ENCODE measurements around the gene ISOC2.

Gene ISOC2

GRCh38 chr19:55489711-55490477 lies 28.5 kb upstream of the ISOC2 start:
- no peak for DNase-seq

DNA sequence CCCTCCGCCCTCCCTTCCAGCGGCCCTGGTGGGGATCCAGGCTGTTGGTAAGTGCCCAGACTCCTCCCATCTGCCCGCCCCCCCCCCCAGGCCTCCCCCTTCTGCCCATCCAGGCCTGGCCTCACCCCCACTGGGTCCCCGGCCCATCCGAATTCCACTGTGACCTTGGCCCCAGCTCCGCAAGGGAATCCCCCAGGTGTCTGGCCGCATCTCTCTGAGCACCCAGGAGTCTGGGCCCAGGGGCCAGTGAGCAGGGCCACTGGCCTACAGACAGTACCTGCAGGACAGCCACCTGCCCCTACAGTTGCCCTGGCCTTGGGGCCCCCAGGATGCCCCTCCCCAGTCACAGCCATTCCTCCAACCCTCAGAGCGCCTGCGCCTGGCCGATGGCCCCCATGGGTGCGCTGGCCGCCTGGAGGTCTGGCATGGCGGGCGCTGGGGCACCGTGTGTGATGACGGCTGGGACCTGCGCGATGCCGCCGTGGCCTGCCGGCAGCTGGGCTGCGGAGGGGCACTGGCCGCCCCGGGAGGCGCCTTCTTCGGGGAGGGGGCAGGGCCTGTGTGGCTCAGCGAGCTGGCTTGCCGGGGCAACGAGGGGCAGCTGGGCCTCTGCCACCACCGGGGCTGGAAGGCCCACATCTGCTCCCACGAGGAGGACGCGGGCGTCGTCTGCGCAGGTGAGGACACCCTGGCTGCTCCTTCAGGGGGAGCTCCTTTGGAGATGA lies 27.7 kb upstream of the ISOC2 start:
- no peak for DNase-seq

DNA sequence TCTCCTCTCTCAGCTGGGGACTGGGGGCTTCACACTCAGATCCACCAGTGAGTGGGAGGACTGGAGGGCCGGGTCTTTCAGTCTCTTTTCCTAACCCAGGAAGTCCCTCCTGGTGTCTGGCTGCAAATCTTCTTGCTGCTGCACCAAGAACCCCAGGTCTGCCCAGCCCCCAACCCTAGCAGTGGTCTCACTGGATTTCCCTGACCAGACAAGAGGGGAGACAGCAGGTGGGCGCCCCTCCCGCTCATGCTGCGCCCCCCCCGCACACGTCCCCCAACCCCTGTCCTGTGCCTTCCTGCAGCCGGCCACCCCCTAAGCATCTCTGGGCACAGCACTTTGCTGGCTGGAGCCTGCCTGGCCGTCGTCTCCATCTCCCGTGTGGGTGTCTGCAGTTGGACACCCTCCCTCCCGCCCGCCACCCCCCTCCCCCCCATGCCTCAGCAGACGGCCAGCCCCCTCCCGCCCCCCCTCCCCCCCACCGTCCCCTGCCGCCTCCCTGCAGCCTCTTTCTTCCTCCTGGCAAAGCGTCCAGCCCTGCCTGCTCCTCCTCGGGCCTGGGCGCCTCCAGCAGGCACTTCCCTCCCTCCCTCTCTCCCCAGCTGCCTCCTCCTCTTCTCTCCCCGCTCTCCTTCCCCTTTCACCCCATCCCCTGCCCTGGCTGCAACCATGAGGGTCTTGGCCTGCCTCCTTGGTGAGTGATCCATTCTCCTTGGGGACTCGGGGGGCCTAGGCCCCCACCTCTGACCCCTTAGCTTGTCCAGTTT lies 26.7 kb upstream of the ISOC2 start, which contains the start of gene SSC5D:
Gene SSC5D, plus strand, starts transcription at position 513 of the 764 bp plus-strand sequence. Its CDS starts 154 bp downstream, at position 667.
- DNase-seq: peak; percentile 22

- DNase-seq: peak; percentile 93
These were observed 25.8 kb upstream of the ISOC2 start for GRCh38 chr19:55486971-55487923.

GRCh38 chr19:55486043-55486970 lies 24.9 kb upstream of the ISOC2 start:
- no peak for DNase-seq

- DNase-seq: no peak
These were observed 24.1 kb upstream of the ISOC2 start for GRCh38 chr19:55485439-55486011.

GRCh38 chr19:55484593-55485438 lies 23.4 kb upstream of the ISOC2 start, which contains the start of gene NAT14:
Gene NAT14 (plus strand): TSS chr19:55485188. CDS start chr19:55485709, 521 bp downstream.
- DNase-seq: peak; percentile 40

DNA sequence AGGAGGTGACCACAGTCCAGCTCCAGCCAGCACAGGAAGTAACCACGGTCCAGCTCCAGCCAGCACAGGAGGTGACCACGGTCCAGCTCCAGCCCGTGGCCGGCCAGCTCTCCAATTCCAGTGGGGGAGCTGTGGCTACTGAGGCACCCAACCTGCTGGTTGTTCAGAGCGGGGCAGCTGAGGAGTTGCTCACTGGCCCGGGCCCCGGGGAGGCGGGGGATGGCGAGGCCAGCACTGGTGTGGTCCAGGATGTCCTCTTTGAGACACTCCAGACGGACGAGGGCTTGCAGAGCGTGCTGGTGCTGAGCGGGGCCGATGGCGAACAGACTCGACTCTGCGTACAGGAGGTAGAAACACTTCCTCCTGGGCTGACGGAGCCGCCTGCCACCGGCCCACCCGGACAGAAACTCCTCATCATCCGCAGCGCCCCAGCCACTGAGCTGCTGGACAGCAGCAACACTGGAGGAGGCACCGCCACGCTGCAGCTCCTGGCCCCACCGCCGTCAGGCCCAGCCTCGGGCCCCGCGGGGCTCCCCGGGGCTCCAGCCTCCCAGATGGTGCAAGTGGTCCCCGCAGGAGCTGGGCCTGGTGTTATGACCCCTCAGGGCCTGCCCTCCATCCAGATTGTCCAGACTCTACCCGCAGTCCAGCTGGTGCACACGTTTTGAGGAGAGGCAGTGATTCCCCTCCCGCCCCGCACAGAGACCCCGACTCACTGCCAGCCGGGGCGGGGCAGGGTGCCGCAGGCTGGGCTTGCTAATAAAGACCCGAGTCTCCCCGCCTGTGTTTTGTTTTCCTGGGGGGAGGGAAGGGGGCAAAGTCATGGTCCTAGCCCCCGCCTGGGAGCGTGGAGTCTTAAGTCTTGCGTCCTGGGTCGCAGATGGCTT lies 22.5 kb upstream of the ISOC2 start:
- DNase-seq: no peak

GRCh38 chr19:55482967-55483705 lies 21.7 kb upstream of the ISOC2 start:
- DNase-seq: no peak

DNA sequence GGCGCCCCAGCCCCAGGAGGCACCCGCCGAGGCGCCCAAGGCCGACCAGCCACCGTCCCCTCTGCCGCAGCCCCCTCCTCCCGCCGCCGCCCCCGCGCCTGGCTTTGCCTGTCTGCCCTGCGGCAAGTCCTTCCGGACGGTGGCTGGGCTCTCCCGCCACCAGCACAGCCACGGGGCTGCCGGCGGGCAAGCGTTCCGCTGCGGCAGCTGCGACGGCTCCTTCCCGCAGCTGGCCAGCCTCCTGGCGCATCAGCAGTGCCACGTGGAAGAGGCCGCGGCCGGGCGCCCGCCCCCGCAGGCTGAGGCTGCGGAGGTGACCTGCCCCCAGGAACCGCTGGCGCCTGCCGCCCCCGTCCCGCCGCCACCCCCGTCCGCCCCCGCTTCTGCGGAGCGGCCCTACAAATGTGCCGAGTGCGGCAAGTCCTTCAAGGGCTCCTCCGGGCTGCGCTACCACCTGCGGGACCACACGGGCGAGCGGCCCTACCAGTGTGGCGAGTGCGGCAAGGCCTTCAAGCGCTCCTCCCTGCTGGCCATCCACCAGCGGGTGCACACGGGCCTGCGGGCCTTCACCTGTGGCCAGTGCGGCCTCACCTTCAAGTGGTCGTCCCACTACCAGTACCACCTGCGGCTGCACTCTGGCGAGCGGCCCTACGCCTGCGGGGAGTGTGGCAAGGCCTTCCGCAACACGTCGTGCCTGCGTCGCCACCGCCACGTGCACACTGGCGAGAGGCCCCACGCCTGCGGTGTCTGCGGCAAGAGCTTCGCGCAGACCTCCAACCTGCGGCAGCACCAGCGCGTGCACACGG lies 20.9 kb upstream of the ISOC2 start:
- no peak for DNase-seq

- DNase-seq: no peak
These were observed 20.3 kb upstream of the ISOC2 start for GRCh38 chr19:55481794-55482155.

DNA sequence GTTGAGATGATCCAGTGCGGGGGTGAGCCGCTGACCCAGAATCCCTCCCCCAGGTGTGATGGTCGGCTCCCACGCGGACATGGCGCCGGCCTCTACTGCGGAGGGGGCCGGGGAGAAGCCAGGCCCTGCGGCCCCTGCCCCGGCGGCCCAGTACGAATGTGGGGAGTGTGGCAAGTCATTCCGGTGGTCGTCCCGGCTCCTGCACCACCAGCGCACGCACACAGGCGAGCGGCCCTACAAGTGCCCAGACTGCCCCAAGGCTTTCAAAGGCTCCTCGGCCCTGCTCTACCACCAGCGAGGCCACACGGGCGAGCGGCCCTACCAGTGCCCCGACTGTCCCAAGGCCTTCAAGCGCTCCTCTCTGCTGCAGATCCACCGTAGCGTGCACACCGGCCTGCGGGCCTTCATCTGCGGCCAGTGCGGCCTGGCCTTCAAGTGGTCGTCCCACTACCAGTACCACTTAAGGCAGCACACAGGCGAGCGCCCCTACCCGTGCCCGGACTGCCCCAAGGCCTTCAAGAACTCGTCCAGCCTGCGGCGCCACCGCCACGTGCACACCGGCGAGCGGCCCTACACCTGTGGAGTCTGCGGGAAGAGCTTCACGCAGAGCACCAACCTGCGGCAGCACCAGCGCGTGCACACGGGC lies 19.8 kb upstream of the ISOC2 start:
- DNase-seq: no peak

GRCh38 chr19:55479451-55480230 lies 18.2 kb upstream of the ISOC2 start:
- no peak for DNase-seq

DNA sequence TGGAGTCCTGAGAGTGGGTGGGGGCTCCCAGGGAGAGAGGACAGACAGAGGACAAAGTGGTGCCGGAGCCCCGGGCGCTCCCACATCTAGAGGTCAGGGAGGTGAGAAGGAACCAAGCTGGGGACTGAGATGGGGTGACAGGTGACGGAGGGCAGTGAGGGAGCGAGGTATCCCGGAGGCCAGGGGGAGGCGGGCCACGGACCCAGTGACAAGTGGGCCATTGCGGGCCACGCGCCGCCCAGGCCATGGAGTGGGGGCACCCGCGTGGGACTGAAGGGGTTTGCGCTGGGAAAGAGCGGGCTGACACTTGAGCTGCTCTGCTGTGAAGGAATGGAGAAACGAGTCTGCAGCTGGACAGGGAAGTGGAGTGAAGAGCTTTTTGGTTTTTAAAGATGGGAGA lies 17.6 kb upstream of the ISOC2 start:
- DNase-seq: no peak

- no peak for DNase-seq
These were observed 16.9 kb upstream of the ISOC2 start for GRCh38 chr19:55478364-55478763.

GRCh38 chr19:55477905-55478304 lies 16.5 kb upstream of the ISOC2 start:
- no peak for DNase-seq
